Right ventricle myocardium superior (tissue), 1 donor: Measurements from ENCODE around the gene PTCRA. TPM values are rescaled to one million over a fixed set of nuclear protein-coding genes. Genes with fewer than 3 reads are reported as not detected.
A peak's percentile ranks its signal among the peaks of the same experiment; 100 is the strongest.
"Not testable (repeated sequence)": the region's sequence is repeated elsewhere in the genome, so short reads cannot be mapped to it uniquely, and the experiment has no call there.

Source experiments
- ATAC-seq: fragments of 200-7000 bp; cut with Tn5 transposase; one replicate; pipeline ENCODE4 v1.9.1; 2020; ENCODE audit warnings: mild to moderate bottlenecking; ENCODE audit not compliant: poor library complexity
- DNase-seq: peaks from one replicate; pipeline ENCODE4 v3.0.0-alpha.2; 2020
- intact Hi-C: fragments of 100-400 bp; cut with DNase I; formaldehyde crosslinking; loops from one replicate; pipeline ENCODE4 v1.11.2; 2022
- total RNA-seq: library from RNA; stranded (reverse); fragmentation: NEBNext Ultra II Directional; extraction: Animal tissue kit (Norgen Biotek cat#: 25700); gene quantifications from one replicate; pipeline ENCODE4 v1.2.1, GENCODE V29; 2021
- donor health status: DM: no; HTN: yes; CAD: no; lungs with severe emphysema.

Gene PTCRA
- total RNA-seq, 1 donor from 2014 or later: not detected

- ATAC-seq (peak; percentile 98), DNase-seq (peak; percentile 86)
- intact Hi-C loops: loop anchor here (5.0 to 10.0 kb wide), 3 partner anchors 73 to 433 kb away; partner anchors contain the start of gene PEX6
Measured at GRCh38 chr6:42901538-42901957, 14.3 kb upstream of the PTCRA start.

GRCh38 chr6:42902429-42903263 is 13.2 kb upstream of the PTCRA start:
- intact Hi-C loops: loop anchor here (5.0 to 10.0 kb wide), 3 partner anchors 72 to 432 kb away; partner anchors contain the start of gene PEX6
- DNase-seq: not testable (repeated sequence)
- ATAC-seq: peak; percentile 33

GRCh38 chr6:42904467-42904866 is 11.4 kb upstream of the PTCRA start:
- DNase-seq: no peak
- intact Hi-C loops: loop anchor here (5.0 to 10.0 kb wide), 3 partner anchors 70 to 430 kb away; partner anchors contain the start of gene PEX6
- no peak for ATAC-seq

- peak; percentile 58 for DNase-seq
- ATAC-seq: peak; percentile 73
Measured at GRCh38 chr6:42907336-42907735, 8.5 kb upstream of the PTCRA start.

GRCh38 chr6:42909835-42910234 is 6.0 kb upstream of the PTCRA start:
- ATAC-seq (no peak), DNase-seq (no peak)
- intact Hi-C loops: loop anchor here (10.0 kb wide), 2 partner anchors 65 to 425 kb away; partner anchors contain the start of gene PEX6

More at GRCh38 chr6:42907336-42907735, 8.5 kb upstream of the PTCRA start:
- intact Hi-C loops: loop anchor here (10.0 kb wide), 2 partner anchors 67 to 427 kb away; partner anchors contain the start of gene PEX6

- intact Hi-C loops: no loop called here
- no peak for DNase-seq
- no peak for ATAC-seq
Measured at GRCh38 chr6:42911171-42912021, 4.5 kb upstream of the PTCRA start.

GRCh38 chr6:42914546-42914945 is 1.3 kb upstream of the PTCRA start:
- intact Hi-C loops: no loop called here
- ATAC-seq (no peak), DNase-seq (no peak)

GRCh38 chr6:42916288-42916687 is 435 bp downstream of the PTCRA start:
- no peak for DNase-seq
- intact Hi-C loops: no loop called here
- ATAC-seq: no peak

- ATAC-seq (no peak), DNase-seq (no peak)
- intact Hi-C loops: no loop called here
Measured at GRCh38 chr6:42921801-42922200, 5.9 kb downstream of the PTCRA start.

- intact Hi-C loops: no loop called here
- ATAC-seq (peak; percentile 15), DNase-seq (no peak)
Measured at GRCh38 chr6:42923666-42924065, 7.8 kb downstream of the PTCRA start.

GRCh38 chr6:42925248-42925857 is 9.5 kb downstream of the PTCRA start:
- intact Hi-C loops: no loop called here
- no peak for ATAC-seq
- DNase-seq: no peak

- peak; percentile 96 for ATAC-seq
- peak; percentile 96 for DNase-seq
- intact Hi-C loops: no loop called here
Measured at GRCh38 chr6:42928986-42929820, 13.3 kb downstream of the PTCRA start, which contains the start of gene CNPY3. CNPY3 (plus strand) TSS chr6:42929480; CDS start chr6:42929571, 91 bp downstream.

- peak; percentile 48 for DNase-seq
- peak; percentile 23 for ATAC-seq
- intact Hi-C loops: no loop called here
Measured at GRCh38 chr6:42929821-42930360, 14.0 kb downstream of the PTCRA start.

- intact Hi-C loops: no loop called here
- DNase-seq (no peak), ATAC-seq (no peak)
Measured at GRCh38 chr6:42932412-42932811, 16.6 kb downstream of the PTCRA start.

GRCh38 chr6:42933205-42933604 is 17.4 kb downstream of the PTCRA start:
- ATAC-seq (no peak), DNase-seq (no peak)
- intact Hi-C loops: no loop called here

GRCh38 chr6:42935322-42935721 is 19.5 kb downstream of the PTCRA start:
- ATAC-seq: no peak
- DNase-seq: no peak
- intact Hi-C loops: no loop called here

GRCh38 chr6:42936398-42936797 is 20.5 kb downstream of the PTCRA start:
- intact Hi-C loops: no loop called here
- no peak for ATAC-seq
- DNase-seq: no peak
